Muscle of arm (tissue), 12 donors: ENCODE data around the gene ARHGEF25. TPM values are rescaled to one million over a fixed set of nuclear protein-coding genes. Genes with fewer than 3 reads are reported as not detected.
"Not testable (repeated sequence)": the region's sequence is repeated elsewhere in the genome, so short reads cannot be mapped to it uniquely, and the experiment has no call there.

Experiments used
- DNase-seq: peaks from one replicate; pipeline ENCODE4 v3.0.0-alpha.2; 2013
- polyA plus RNA-seq, 12 donors: library from polyadenylated mRNA; unstranded; fragments of 120-200 nt; gene quantifications; one replicate each; pipeline ENCODE4 v1.2.1, GENCODE V29; 2013; ENCODE audit not compliant: insufficient read length in 12 of 12

The ARHGEF25 gene
- polyA plus RNA-seq, 12 donors = 24.8 to 40.3 (median 34.3) TPM; not detected in 1

DNA sequence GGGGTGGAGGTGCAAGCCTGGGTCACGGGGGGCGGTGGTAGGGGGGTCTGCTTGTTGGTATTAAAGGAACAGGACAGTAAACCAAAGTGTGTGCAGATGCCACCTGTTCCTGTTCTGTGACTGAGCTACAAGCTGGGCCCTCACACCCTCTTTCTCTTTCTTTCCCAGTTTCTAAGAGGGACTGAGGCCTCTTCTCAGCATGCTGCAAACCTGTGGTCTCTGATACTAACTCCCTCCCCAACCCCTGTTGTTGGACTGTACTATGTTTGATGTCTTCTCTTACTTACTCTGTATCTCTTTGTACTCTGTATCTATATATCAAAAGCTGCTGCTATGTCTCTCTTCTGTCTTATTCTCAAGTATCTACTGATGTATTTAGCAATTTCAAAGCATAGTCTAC is 27.2 kb upstream of the ARHGEF25 start:
- DNase-seq = no peak

- DNase-seq = no peak
Measured at GRCh38 chr12:57584690-57585089, 26.5 kb upstream of the ARHGEF25 start.

DNA sequence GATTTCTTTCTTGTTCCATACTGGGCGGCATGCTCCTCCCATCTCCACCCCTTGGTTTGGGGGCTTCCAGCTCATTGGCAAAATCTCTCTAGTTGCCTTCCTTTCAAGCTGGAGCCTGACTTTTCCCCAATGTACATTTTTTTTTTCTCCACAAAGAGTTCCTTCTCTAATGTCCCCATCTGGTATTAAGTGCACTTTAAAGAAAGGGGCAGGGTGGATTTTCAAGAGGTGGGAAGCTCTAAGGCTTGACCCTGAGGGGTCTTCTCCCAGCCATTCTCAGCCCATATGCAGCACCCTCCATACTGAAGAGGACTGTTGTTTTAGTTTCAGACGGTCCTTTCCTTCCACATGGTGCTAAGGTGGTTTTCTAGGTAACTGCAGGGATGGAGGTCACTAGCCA is 26.1 kb upstream of the ARHGEF25 start:
- no peak for DNase-seq

GRCh38 chr12:57586128-57586527 is 25.1 kb upstream of the ARHGEF25 start:
- no peak for DNase-seq

- no peak for DNase-seq
Measured at GRCh38 chr12:57586832-57587429, 24.3 kb upstream of the ARHGEF25 start.

DNA sequence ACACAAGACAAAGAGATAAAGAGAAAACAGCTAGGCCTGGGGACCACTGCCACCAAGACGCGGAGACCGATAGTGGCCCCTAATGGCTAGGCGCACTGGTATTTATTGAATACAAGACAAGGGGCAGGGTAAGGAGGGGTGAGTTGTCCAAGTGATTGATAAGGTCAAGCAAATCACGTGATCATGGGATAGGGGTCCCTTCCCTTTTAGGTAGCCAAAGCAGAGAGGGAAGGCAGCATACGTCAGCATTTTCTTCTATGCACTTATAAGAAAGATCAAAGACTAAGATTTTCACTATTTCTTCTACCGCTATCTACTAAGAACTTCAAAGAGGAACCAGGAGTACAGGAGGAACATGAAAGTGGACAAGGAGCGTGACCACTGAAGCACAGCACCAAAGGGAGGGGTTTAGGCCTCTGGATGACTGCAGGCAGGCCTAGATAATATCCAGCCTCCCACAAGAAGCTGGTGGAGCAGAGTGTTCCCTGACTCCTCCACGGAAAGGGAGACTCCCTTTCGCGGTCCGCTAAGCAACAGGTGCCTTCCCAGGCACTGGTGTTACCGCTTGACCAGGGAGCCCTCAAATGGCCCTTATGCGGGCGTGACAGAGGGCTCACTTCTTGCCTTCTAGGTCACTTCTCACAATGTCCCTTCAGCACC is 22.2 kb upstream of the ARHGEF25 start:
- DNase-seq = not testable (repeated sequence)

DNA sequence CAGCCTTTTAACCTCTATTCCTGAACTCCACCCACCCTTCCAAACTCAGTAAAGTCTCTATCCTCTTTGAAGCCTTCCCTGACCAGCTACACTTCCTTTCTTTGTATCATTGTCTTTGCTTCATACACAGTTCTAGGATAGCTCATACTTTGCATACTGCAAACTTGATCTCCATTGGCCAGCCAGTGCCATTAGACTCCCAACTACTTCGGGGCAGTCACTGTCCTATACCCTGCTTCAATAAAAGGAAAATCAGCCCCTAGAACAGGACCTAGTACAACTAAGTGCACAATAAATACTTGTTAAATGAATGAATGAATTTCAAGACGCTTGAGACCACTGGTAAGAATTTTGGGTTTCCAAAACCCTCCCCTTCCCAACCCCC is 20.8 kb upstream of the ARHGEF25 start:
- no peak for DNase-seq

DNA sequence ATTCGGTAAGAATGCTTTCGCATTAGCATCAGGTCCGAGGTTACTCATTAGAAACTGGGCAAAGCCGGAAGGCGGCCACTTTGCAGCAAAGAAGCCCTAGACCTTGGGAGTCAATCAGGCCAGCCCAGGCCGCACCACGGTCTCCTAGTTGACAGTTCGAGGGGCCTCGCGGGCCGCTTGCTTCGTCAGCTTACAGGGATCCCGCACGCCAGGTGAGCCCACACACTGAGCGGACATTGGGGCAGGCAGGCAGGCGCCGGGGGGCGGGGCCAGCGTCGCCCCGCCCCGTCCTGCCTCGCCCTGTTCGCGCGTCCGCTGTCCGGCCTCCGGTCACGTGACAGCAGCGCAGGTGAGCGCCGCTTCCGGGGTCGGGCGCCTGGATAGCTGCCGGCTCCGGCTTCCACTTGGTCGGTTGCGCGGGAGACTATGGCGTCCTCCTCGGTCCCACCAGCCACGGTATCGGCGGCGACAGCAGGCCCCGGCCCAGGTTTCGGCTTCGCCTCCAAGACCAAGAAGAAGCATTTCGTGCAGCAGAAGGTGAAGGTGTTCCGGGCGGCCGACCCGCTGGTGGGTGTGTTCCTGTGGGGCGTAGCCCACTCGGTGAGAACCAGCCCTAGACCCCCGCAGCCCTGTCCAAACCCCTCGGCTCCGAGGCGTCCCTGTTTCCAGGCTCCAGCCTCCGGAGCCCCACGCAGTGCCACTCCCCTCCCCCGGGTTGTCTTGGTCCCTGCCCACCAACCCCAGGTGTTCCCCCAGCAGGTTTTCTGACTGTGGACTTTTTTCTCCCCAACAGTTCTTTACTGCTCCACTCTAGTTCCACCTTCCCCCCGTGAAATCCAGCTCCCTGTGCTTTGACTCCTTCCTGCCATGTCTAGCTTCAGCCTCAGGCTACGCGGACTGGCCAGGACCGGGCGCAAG is 20.1 kb upstream of the ARHGEF25 start, which contains the start of gene PIP4K2C:
Gene PIP4K2C (plus strand): TSS at position 329 of the 918 bp plus-strand sequence. CDS start 98 bp downstream, at position 427.
- DNase-seq = peak; percentile 52

GRCh38 chr12:57591782-57592325 is 19.4 kb upstream of the ARHGEF25 start:
- no peak for DNase-seq

- DNase-seq = no peak
Measured at GRCh38 chr12:57592551-57593165, 18.6 kb upstream of the ARHGEF25 start.

GRCh38 chr12:57593187-57593586 is 18.0 kb upstream of the ARHGEF25 start:
- no peak for DNase-seq

- DNase-seq = no peak
Measured at GRCh38 chr12:57600395-57600794, 10.8 kb upstream of the ARHGEF25 start.

DNA sequence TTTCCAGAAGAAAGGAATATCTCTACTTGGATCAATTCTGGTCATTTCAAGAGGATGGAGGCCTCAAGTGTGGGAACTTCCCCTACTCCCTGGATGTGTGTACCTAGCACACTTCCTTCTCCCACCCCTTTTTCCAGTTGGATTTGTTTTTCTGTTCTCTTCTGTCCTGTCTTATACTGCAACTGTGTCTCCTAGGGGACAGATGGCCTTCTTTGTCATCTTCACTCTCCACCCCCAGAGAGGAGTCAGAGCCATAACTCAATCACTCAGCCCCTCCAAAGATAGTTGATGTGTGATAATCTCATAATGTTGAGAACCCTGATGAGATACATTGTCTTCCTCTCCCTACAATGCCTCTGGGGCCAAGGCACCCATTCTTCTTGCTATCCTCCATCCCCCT is 8.7 kb upstream of the ARHGEF25 start:
- DNase-seq = no peak

GRCh38 chr12:57603324-57603723 is 7.9 kb upstream of the ARHGEF25 start:
- no peak for DNase-seq

DNA sequence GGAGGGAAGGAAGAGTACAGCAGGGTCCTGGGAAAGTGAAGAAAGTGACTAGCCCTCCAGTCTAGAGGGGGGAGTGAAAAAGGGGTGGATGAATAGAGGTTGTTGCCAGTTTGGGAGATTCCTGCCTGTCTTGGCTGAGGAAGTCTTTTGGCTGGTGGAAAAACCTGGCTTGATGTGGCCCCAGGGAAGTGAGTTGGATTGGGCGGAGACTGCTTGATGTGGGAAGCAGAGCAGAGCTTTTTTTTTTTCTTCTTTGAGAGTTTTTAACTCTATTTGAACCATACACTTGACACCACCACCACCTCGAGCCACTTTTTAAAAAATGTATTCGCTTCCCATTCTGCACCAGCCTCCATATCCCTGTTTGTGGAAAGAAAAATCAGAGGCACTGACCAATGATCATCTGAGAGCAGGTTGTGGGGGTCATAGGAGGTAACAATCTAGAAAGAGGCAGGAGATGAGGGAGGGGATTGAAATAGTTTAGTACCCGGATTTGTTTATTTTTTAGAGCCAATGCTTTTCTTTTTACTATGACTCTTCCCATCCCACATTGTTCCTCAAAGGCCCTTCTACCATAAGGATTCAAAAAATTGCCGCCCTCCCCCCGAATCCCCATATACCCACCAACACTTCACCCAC is 7.3 kb upstream of the ARHGEF25 start:
- peak; percentile 81 for DNase-seq

DNA sequence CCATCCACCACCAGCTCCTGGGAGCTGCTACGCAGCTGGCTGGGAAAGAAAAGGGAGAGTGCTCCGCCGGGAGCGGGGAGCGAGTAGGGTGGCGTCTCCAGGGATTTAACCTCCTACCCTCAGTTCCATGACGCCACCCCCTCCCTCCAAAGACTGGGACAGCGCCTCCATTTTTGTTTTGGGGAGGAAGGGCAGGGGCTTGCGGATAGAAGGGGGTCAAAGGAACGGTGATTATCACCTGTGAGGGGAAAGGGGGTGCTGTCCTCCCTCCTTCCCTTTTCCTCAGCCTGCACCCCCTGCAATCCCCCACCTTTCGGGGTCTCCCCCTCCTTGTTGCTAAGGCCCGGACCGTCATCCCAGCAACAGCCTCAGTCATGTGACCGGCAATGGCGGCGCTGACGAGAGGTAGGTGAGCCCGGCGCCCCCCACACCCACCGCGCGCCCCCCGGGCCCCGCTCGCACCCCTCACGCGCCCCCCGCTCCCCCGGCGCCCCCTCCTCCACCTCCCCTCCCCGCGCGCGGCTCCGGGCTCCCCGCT is 6.7 kb upstream of the ARHGEF25 start, which contains the start of gene DTX3:
Gene DTX3 (plus strand): TSS at position 371 of the 538 bp plus-strand sequence. CDS start 1,694 bp downstream, outside the sequence.
- no peak for DNase-seq

GRCh38 chr12:57604992-57605810 is 6.0 kb upstream of the ARHGEF25 start:
- DNase-seq = no peak

DNA sequence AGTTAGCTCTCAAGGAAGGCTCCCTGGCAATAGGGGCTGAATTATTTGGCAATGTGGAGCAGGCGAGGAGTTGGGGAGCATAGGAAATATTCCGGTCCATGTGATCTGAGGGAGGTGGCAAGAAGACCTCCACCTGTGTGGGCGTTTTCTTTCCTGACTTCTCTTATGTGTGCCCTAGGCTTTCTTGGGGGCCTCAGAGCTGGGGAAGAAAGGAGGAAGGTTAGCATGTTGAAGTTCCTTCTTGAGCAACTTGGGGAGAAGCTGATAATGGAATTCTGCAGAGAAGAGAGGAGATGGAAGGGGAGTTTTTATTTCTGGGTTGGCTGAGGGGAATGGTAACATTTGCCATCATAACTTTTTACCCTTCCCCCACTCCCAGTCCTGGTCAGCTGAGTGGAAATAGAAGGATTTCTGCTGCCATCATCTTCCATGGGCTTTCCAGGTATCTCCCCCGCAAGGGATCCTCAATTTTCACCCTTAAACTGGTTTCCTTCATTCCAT is 5.4 kb upstream of the ARHGEF25 start:
- no peak for DNase-seq

DNA sequence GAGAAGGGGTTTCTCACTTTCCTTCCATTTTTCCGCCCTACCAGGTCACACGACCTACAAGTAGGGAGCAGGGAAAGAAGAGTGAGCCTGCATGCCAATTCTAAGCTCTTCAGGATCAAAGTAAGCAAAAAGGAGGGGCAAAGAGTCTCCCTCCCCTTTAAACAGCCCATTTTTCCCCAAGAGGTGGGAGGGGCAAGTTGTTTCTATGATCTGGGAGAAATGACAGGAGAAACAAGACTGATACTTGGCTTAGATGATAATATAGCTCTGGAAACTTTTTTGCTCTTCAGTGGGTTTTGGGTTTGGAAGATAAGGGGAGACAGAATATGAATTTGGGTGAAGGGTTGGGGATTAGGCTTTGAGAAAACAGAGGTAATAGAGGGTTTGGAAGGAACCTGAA is 4.8 kb upstream of the ARHGEF25 start:
- no peak for DNase-seq

DNA sequence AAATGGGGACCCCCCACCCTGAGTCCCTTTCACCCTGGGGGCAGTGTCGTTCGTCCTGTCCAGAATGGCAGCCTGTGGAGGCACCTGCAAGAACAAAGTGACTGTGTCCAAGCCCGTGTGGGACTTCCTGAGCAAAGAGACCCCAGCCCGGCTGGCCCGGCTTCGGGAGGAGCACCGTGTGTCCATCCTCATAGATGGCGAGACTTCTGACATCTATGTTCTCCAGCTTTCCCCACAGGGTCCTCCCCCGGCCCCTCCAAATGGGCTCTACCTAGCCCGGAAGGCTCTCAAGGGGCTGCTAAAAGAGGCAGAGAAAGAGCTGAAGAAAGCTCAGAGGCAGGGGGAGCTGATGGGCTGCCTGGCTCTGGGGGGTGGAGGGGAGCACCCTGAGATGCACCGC is 4.4 kb upstream of the ARHGEF25 start:
- DNase-seq = no peak
